SH-SY5Y (cell line): Measurements from ENCODE around the gene GNG7.

ENCODE experiments used
- GATA2 ChIP-seq: IDR thresholded peaks from 2 replicates; pipeline ENCODE4 v1.6.1; 2011; ENCODE audit warnings: mild to moderate bottlenecking, low read depth, low read length
- GATA3 ChIP-seq: IDR thresholded peaks from 2 replicates; pipeline ENCODE4 v1.6.1; 2011; ENCODE audit warnings: low read depth, mild to moderate bottlenecking, low read length, moderate library complexity

Gene GNG7

DNA sequence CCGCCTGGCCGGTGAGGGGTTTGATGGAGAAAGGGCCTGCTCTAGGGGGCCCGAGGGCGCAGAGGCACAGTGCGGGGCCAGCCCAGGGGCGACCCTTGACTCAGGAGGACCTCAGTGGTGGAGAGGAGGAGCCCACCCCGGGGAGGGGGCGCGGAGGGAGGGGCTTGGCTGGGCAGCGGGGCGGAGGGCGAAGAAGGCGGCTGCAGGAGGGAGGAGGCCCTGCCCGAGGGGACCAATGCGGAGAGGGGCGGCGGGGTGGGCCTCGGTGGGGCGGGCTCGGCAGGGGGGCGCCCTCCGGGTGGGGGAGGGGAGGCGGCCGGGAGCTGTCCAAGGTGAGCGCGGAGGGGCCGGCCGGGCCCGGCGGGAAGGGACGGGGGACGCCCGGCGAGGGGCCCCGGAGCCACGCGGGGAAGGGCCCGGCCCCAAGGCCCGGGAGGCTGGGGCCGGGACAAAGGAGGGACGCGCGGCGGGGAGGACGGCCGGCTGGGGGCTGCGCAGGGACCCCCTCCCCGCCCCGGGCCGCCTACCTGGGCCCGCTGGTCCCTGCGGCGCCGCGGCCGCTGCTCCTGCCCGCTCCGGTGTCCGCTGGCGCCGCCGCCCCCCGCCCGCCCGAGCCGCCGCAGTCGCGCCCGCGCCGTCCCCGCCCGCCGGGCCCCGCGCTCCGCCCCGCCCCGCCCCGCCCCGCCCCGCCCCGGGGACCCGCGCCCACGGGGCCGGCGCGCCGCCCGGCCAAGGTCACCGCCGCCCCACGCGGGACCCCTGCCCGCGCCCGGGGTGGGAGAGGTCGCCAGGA is 18.5 kb upstream of the GNG7 start, which contains the start of gene DIRAS1:
Gene DIRAS1, minus strand, starts transcription at position 596 of the 793 bp plus-strand sequence. CDS start 3,566 bp downstream, outside the sequence.
- TF ChIP-seq GATA2: no peak
- TF ChIP-seq GATA3: no peak

DNA sequence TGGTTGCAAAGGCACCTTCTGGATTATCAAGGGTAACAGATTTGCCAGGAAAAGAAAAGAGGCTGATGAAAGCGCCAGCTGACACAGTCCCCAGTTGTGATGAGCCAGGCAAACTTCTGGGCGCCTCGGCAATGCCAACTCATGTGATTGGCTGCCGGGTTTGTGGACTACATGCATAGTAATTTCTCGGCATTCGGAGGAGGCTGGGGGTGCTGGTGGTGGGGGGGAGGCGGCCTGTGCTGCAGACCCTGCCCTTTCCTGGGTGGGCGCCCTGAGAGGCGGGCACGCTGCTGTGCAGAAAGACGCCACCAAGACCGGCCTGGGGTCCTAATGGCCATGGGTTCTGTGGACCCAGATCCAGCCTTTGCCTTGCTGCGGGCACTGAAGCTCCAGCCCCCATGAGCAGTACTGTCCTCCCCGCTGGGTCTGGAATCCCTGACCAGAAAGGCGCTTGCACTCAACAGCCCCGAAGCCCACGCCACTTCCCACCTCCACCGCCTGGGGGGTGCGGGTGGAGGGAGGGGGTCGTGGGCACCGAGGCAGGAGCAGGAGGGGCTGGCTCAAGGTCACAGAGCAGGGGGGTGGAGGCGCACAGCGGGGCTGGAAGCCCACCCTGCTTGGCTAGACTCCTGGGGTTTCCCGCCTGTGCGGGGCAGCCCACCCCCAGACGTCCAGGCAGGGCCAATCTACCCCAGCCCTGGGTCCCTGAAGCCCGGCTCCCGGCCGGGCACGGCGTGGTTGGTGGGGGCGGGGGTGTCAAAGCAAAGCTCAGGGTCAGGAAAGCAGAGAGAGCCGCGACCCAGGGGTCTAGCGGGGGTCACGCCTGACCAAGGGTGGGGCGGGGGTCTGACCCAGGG is 17.7 kb upstream of the GNG7 start:
- TF ChIP-seq GATA2 (no peak), GATA3 (no peak)

DNA sequence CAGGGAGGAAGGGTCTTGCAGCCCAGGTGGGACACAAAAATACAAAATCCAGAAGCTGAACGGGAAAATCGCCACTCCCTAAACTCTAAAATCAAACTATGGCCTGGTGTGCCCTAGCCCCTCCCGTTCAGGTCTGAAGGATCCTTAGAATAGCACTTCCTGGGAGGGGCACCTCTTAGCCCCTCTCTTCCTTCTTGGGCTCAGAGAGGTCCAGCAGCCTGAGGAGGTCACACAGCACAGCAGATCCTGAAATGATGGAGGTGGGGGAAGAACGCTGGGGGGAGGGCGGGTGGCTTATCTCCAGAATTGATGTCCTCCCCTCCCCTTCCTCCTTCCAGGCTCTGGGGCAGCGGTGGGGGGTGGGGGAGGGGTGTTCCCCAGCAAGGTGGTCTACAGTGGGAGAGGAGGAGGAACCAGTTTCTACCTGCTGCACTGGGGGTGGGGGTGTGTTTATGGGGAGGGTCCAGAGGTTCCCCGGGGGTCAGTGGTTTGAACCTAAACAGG is 16.8 kb upstream of the GNG7 start:
- TF ChIP-seq GATA2: no peak
- no peak for TF ChIP-seq GATA3

DNA sequence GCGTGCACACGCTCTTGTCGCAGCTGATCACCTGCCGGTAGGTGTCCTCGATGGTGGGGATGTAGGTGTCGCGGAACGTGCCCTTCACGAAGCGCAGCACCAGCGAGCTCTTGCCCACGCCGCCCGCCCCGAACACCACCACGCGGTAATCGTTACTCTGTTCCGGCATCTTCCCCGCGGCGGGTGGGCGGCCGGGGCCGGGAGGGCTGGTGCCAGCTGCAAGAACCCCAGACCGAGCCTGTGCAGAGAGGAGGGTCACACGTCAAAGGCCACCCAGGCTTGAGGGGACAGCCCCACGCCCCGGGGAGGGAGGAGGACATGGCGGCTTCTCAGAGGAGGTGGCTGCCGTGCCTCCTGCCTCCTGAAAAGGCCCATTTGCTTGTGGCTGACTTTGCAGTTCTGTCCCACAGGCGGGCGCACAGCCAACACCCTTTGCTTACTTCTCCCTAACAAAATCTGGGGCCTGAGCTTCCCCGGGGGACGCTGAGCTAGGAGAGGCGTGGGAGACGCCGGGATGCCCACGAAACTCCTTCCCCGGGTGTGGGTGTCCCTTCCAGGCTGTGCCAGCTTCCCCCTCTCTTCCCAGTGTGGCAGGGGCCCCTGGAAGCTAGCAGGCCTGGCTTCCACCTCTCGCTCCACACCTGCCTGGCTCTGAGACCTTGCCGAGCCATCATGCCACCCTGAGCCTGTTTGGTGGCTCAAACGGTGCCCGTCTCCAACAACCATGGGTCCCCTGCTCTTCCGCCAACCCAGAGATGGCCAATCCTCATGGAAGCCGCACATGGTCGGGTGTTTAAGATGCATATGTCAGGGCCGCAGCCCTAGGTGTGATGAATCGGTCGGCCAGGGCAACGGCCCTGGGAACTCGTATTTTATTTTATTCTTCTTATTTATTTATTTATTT is 15.4 kb upstream of the GNG7 start:
- TF ChIP-seq GATA2: no peak
- TF ChIP-seq GATA3: no peak

DNA sequence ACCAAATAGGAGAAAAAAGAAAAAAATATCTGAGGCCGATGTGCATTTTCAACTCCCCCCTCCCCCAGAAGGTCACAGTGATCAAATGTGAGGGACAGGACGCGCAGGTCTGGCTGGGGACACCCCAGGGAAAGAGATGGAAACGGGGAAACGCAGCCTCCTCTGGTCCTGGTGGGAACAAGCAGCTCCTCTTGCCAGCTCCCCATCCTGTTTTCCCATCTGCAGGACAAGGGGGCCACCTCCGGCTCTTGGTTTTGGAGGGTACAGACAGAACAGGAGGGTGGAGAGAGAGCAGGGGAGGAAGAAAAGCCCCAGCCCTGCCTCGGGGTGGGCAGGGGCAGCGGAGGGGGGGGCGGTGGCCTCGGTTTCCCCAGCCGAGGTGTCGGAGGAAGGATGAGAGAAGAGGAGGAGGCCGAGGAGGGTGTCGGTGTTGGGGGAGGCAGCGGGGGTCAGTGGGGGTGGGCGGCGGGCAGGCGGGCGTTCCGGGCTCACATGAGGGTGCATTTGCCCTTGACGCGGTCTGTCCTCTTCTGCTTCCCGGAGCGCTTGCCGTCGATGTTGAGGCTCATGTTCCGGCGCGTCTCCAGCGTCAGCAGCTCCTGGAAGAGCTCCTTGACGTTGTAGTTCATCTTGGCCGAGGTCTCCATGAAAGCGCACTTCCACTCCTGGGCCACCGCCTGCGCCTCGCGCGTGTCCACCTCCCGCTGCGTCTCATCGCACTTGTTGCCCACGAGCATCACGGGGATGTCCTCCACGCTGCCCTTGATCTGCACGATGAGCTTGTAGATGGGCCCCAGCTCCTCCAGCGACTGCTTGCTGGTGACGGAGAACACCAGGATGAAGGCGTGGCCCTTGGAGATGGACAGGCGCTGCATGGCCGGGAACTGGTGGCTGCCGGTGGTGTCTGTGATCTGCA is 14.5 kb upstream of the GNG7 start:
- TF ChIP-seq GATA2: no peak
- no peak for TF ChIP-seq GATA3

DNA sequence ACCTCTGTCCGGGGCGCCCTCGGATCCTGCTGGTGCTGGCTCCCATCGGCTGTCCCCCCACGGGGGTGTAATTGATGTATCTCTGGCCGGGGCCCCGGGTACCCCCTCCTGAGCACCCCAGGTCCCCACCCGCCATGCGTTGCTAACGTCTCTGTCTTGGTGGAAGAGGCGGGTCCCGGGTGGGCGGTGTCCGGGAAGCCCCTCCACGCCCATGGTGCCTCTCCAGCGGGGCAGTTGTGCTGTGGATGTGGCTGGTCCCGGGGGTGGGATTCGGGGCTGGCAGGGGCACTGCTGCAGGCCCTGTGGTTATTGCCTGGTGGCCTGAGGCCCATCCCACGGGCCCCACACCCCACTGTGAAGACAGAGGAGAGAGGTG is 13.8 kb upstream of the GNG7 start:
- TF ChIP-seq GATA2 (no peak), GATA3 (no peak)

DNA sequence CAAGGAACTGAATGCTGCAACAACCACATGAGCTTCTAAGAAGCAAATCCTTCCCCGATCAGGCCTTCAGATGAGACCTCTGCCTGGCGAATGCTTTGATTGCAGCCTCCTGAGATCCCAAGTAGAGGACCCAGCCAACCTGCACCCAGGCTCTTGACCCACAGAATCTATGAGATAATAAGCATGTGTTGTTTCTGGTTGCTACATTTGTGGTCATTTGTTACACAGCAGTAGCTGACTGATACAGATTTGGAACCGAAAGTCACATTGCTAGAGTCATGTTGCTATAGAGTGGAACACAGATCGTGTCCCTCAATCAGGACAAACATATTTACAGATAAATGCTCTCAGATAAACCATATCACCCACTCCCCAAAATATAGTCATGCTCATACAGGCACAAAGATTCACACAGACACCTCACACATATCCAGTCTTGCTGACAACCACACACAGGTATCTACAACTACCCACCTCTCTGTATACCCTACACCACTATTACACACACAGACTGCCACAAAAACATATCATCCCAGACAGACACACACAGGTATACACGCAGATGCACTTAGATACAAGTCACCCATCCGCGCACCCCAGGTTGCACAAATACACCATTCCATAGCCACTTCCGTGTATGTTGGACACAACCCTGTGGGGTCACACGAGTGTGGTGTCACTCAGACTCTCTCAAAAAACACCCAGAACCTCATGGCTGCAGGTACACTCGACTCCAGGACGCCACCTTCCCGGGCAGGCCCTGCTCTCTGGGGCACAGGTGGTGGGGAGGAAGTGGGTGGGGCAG is 13.2 kb upstream of the GNG7 start:
- TF ChIP-seq GATA2 (no peak), GATA3 (no peak)

DNA sequence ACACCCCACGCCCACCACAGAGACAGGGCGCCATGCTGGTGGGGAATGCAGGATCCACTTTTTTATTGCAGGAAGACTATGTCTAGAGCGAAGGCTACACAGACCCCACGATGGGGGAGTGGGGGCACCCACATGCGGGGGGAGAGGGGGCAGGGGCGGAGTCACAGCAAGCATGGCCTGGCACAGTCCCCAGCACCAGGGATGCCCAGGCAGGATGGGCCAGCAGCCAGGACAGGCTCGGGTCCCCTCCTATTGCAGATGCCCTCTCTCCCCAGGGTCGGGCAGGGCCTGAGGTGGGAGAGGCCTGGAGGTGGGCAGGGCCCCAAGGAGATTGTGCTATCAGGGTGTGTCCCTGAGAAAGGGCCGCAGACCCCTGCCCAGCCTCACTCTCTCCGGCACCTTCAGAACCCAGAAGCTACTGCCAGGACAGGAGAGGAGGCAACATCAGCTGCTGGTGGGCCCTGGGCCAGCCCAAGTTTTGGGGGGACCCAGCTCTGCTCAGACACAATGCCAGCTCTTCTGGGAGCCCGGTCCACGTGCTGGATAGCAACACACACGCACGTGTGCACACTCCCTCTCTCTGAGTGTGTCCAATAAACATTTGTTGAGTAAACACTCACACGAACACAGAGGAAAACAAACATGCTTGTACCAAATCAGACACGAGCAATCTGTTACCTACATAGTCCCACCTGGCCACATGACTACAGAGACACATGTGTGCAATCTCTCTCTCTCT is 12.2 kb upstream of the GNG7 start:
- TF ChIP-seq GATA3: no peak
- TF ChIP-seq GATA2: no peak

DNA sequence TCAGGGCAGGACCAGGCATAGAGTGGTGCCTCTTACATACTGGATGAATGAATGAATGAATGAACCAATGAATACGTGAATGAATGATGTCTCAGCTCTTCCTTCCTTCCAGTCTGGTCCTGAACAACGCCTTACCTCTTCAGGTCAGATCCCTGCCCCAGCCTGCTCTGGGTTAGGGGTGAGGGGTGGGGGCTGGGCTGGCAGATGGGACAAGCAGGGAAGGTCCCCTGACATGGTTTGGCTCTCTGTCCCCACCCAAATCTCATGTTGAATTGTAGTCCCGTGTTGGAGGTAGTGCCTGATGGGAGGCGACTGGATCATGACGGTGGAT is 9.3 kb upstream of the GNG7 start:
- no peak for TF ChIP-seq GATA3

DNA sequence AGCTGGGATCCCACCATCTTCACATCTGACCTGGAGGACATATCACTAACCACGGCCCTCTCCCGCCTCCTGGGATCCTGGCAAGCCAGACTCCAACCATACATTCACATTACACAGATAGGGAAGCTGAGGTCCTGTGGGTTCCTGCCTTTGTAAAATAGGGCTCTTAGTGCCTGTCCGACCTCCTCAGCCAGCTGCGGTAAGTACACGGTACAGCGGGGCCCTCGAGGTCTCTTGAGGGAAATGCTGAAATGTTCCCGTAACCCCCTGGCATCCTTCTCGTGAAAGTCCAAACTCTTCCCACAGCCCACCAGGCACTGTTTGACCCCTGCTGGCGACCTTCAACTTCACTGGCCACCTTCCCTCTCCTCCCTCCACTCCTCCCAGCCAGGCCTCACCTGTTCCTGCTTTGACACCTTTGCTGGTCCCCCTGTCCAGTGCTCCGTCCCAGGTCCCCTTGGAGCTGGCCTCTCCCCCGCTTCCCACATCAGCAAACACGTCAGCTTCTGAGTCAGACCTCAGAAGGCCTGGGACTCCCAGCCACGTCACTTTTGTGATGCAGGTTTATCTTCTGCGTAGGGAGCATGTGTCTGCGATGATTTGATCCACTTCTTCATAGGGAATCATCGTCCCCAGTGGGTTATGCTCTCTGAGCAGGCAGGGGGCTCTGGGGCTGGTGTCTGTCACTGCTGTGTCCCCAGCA is 8.8 kb upstream of the GNG7 start:
- TF ChIP-seq GATA3: no peak
- no peak for TF ChIP-seq GATA2

DNA sequence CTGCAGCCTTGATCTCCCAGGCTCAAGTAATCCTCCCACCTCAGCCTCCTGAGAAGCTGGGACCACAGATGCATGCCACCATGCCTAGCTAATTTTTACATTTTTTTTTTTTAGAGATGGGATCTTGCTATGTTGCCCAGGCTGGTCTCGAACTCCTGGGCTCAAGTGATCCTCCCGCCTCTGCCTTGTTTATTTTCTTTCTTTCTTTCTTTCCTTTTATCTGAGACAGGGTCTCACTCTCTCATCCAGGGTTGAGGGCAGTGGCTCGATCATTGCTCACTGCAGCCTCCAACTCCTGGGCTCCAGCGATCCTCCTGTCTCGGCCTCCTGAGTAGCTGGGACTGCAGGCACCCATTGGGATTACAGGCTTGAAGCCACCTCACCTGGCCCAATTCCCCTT is 3.8 kb upstream of the GNG7 start:
- TF ChIP-seq GATA3: no peak
- TF ChIP-seq GATA2: no peak
